GM12878 (cell line): Measurements from ENCODE around the gene SPATC1L. TPM values are rescaled to one million over a fixed set of nuclear protein-coding genes. Genes with fewer than 3 reads are reported as not detected.

Experiments used
- ATAC-seq: fragments of 200-7000 bp; cut with Tn5 transposase; 3 replicates; pipeline ENCODE4 v1.9.1; 2020; ENCODE audit warnings: mild to moderate bottlenecking, moderate library complexity
- BruUV-seq: library from RNA; stranded (reverse); fragments of 400-500 nt; replicated peaks from 2 replicates; lab custom pipeline; 2021; lab: Mats Ljungman, UMichigan
- CTCF ChIA-PET: fragments of 300-600 bp; sonication (Branson Sonifier 250); formaldehyde crosslinking; extraction: SDS; loops from one replicate; lab custom pipeline; 2021; ENCODE audit warnings: inconsistent platforms; lab: Yijun Ruan, JAX
- POLR2A ChIA-PET: fragments of 350-600 bp; formaldehyde crosslinking; extraction: SDS; loops from one replicate; lab custom pipeline; 2021; ENCODE audit warnings: inconsistent platforms; lab: Charles Lee
- RAD21 ChIA-PET: fragments of 300-600 bp; sonication (Branson Sonifier 250); formaldehyde crosslinking; loops from one replicate; lab custom pipeline; 2023; ENCODE audit warnings: antibody characterized with exemption; ENCODE audit not compliant: unreplicated experiment; lab: Charles Lee
- SMC1A ChIA-PET: fragments of 300-600 bp; sonication (Branson Sonifier 250); formaldehyde crosslinking; loops from one replicate; lab custom pipeline; 2023; ENCODE audit not compliant: unreplicated experiment, uncharacterized antibody; lab: Charles Lee
- DNase-seq: peaks from one replicate; pipeline ENCODE4 v3.0.0-alpha.2; 2011; ENCODE audit warnings: low read depth, low spot score
- FAIRE-seq: peaks from 3 replicates; lab custom pipeline; 2011; peaks lifted over from hg19 to GRCh38; lab: Jason Lieb, UNC
- H2AFZ ChIP-seq: 2 replicates; pipeline ENCODE4 v1.6.0; 2011; ENCODE audit warnings: low read depth, low read length, control low read depth; ENCODE audit not compliant: control insufficient read depth
- H3K27ac ChIP-seq: 2 replicates; pipeline ENCODE4 v1.5.1; 2011; ENCODE audit warnings: control low read depth; ENCODE audit not compliant: control insufficient read depth, insufficient read depth
- H3K27me3 ChIP-seq, 2 experiments: replicated peaks in 1 of 2; 2 replicates each; pipeline versions ENCODE4 v1.6.0 to v1.6.1; 2011; ENCODE audit warnings: low read length in 1 of 2; ENCODE audit not compliant: control insufficient read depth in 2 of 2, insufficient read depth in 2 of 2
- H3K36me3 ChIP-seq, 2 experiments: 2 replicates each; pipeline ENCODE4 v1.5.1; 2011; ENCODE audit warnings: low read length in 1 of 2; ENCODE audit not compliant: control insufficient read depth in 2 of 2, insufficient read depth in 2 of 2
- H3K4me1 ChIP-seq: 2 replicates; pipeline ENCODE4 v1.6.1; 2011; ENCODE audit warnings: mild to moderate bottlenecking, low read length, moderate library complexity, mixed read lengths; ENCODE audit not compliant: control insufficient read depth, insufficient read depth
- H3K4me2 ChIP-seq: 2 replicates; pipeline ENCODE4 v1.6.0; 2011; ENCODE audit warnings: control low read depth; ENCODE audit not compliant: control insufficient read depth, insufficient read depth
- H3K4me3 ChIP-seq: fragments of 200-600 bp; sonication (generic); 2 replicates; pipeline ENCODE4 v1.5.1; 2016
- H3K79me2 ChIP-seq: 2 replicates; pipeline ENCODE4 v1.6.0; 2011; ENCODE audit warnings: low read length; ENCODE audit not compliant: control insufficient read depth, insufficient read depth
- H3K9ac ChIP-seq: 2 replicates; pipeline ENCODE4 v1.8.0; 2011; ENCODE audit warnings: low read length, control low read depth, mixed read lengths; ENCODE audit not compliant: control insufficient read depth, insufficient read depth
- H3K9me3 ChIP-seq: replicated peaks from 3 replicates; pipeline ENCODE4 v1.5.1; 2011; ENCODE audit warnings: mild to moderate bottlenecking, low read length; ENCODE audit not compliant: control insufficient read depth, insufficient read depth
- H4K20me1 ChIP-seq: 2 replicates; pipeline ENCODE4 v1.6.0; 2011; ENCODE audit not compliant: control insufficient read depth, insufficient read depth
- BCL3 ChIP-seq: IDR thresholded peaks from 2 replicates; pipeline ENCODE4 v1.6.1; 2011; ENCODE audit warnings: borderline replicate concordance, low read depth, mild to moderate bottlenecking, moderate library complexity, low read length; ENCODE audit not compliant: insufficient read depth, poor library complexity, severe bottlenecking
- KLF5 ChIP-seq: fragments of 450-650 bp; IDR thresholded peaks from 2 replicates; pipeline ENCODE4 v1.6.1; 2014; ENCODE audit warnings: mild to moderate bottlenecking; ENCODE audit not compliant: partially characterized antibody
- MEF2B ChIP-seq: fragments of 450-650 bp; IDR thresholded peaks from 2 replicates; pipeline ENCODE4 v1.6.1; 2018; ENCODE audit warnings: mild to moderate bottlenecking, moderate library complexity; ENCODE audit not compliant: partially characterized antibody, poor library complexity, severe bottlenecking
- MXI1 ChIP-seq: fragments of 150-350 bp; IDR thresholded peaks from 2 replicates; pipeline ENCODE4 v1.6.1; 2011; ENCODE audit warnings: low read depth, mild to moderate bottlenecking, inconsistent platforms, low read length, improper control_type of control experiment
- NRF1 ChIP-seq: conservative IDR thresholded peaks from 2 replicates; pipeline ENCODE4 v1.6.1; 2011; ENCODE audit warnings: mild to moderate bottlenecking, low read depth, low read length, improper control_type of control experiment
- RFX5 ChIP-seq: IDR thresholded peaks from 2 replicates; pipeline ENCODE4 v1.6.1; 2011; ENCODE audit warnings: low read depth, low read length, improper control_type of control experiment
- SIN3A ChIP-seq: IDR thresholded peaks from 2 replicates; pipeline ENCODE4 v1.6.1; 2012; ENCODE audit warnings: low read depth, low read length, improper control_type of control experiment
- ZNF207 ChIP-seq: fragments of 450-650 bp; IDR thresholded peaks from 2 replicates; pipeline ENCODE4 v1.6.1; 2014; ENCODE audit warnings: antibody characterized with exemption, mild to moderate bottlenecking, borderline replicate concordance
- WGBS: methylation state at CpG from one replicate; pipeline ENCODE4 v1.1.6; 2016; ENCODE audit warnings: low lambda C conversion rate; ENCODE audit not compliant: insufficient replicate concordance, insufficient coverage; ENCODE audit errors: missing lambda C conversion rate; 5-methylcytosine and 5-hydroxymethylcytosine counted together
- in situ Hi-C: fragments of 300-500 bp; cut with MboI; formaldehyde crosslinking; loops from 9 replicates; pipeline ENCODE4 v1.14.3; 2018; ENCODE audit warnings: mixed read lengths
- intact Hi-C: fragments of 100-400 bp; cut with micrococcal nuclease; formaldehyde crosslinking; loops from one replicate; pipeline ENCODE4 v1.14.2; 2022; ENCODE audit not compliant: unreplicated experiment
- polyA plus RNA-seq, 11 experiments: library from polyadenylated mRNA; depleted of rRNA in 4 of 11; unstranded in 6 of 11; stranded (reverse) in 5 of 11; fragments of >200 nt; fragmentation: Nextera tagmentation in 4 of 11; fragmentation: Illumina TruSeq in 1 of 11; extraction: Ambion mirVana in 4 of 11; extraction: Trizol in 1 of 11; gene quantifications; 1 replicate in 1 of 11; 2 replicates in 10 of 11; pipeline versions ENCODE4 v1.2.1 to v1.2.3, GENCODE V29; 2011 to 2016; ENCODE audit warnings: inconsistent platforms in 2 of 11, missing spikeins in 2 of 11, low read depth in 1 of 11
- total RNA-seq, 4 experiments: library from RNA; depleted of rRNA in 3 of 4; stranded (reverse); fragments of >200 nt in 3 of 4; fragmentation: Illumina TruSeq in 1 of 4; extraction: Trizol in 1 of 4; gene quantifications; 2 replicates each; pipeline versions ENCODE4 v1.2.1 to v1.2.3, GENCODE V29; 2013 to 2021
- TF ChIP-seq, protein P1 (sequence below): IDR thresholded peaks from 2 replicates; pipeline ENCODE4 v1.6.1; 2012; ENCODE audit warnings: low read length, inconsistent platforms
- TF ChIP-seq, protein P2 (sequence below): fragments of 450-650 bp; IDR thresholded peaks from 2 replicates; pipeline ENCODE4 v1.6.1; 2017; ENCODE audit warnings: mild to moderate bottlenecking, moderate library complexity
- TF ChIP-seq, protein P3 (sequence below): fragments of 450-650 bp; formaldehyde crosslinking; IDR thresholded peaks from 2 replicates; pipeline ENCODE4 v1.4.0; 2022; ENCODE audit warnings: mild to moderate bottlenecking, moderate library complexity
- TF ChIP-seq, protein P4 (sequence below): IDR thresholded peaks from 2 replicates; pipeline ENCODE4 v1.6.1; 2012; ENCODE audit warnings: low read depth, low read length, improper control_type of control experiment

Gene SPATC1L
- total and polyA plus RNA-seq, 10 of the 15 experiments (the other 5 are each of a cell fraction or from before 2014, with no cell fraction given), result 1.4 to 16.0 (median 7.0) TPM; not detected in 2

DNA sequence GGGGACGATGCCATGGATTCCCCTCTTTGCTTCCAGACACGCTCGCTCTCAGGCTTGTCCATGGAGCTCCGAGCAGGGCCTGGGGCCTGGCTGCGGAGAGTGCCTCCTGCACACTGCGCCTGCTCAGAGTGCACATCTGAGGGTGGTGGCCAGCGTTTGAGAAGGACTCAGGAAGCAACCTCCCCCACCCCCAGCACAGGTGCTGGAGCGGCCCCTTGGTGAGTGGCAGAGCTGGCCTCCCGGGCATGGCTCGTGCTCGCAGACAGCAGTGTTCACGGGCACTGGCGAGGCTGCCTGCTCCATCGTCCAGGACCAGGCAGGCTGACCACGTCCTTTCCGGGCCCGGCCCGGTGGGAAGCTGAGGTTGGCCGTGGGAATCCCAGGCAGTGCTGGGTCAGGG lies 2.8 kb downstream of the SPATC1L start:
- intact Hi-C loops, result no loop called here
- DNase-seq (no peak), ATAC-seq (no peak), FAIRE-seq (no peak)
- Histone ChIP-seq H3K9ac (no peak overlapping the region), H3K4me1 (no peaks in the 10 kb centered on the region; the same call in 1 of the 2 replicates), H3K36me3 (no peaks in the 10 kb centered on the region), H3K27me3 (no peaks in the 10 kb centered on the region), H4K20me1 (no peaks in the 10 kb centered on the region), H3K4me3 (no peak overlapping the region), H3K4me2 (no peak overlapping the region), H3K9me3 (no peaks in the 10 kb centered on the region), H3K27ac (no peak overlapping the region), H2AFZ (no peak overlapping the region), H3K79me2 (no peaks in the 10 kb centered on the region)
- CTCF ChIA-PET, result no interaction called here
- no TSS peak for BruUV-seq
- WGBS, result 81% methylated on average over 18 of the region's 19 CpGs
- in situ Hi-C loops, result no loop called here
- POLR2A ChIA-PET, result no interaction called here
- RAD21 ChIA-PET, result no interaction called here
- SMC1A ChIA-PET, result no interaction called here
- TF ChIP-seq MXI1, result no peak
- no peak for TF ChIP-seq RFX5
- no peak for TF ChIP-seq MEF2B
- TF ChIP-seq, protein P1, sequence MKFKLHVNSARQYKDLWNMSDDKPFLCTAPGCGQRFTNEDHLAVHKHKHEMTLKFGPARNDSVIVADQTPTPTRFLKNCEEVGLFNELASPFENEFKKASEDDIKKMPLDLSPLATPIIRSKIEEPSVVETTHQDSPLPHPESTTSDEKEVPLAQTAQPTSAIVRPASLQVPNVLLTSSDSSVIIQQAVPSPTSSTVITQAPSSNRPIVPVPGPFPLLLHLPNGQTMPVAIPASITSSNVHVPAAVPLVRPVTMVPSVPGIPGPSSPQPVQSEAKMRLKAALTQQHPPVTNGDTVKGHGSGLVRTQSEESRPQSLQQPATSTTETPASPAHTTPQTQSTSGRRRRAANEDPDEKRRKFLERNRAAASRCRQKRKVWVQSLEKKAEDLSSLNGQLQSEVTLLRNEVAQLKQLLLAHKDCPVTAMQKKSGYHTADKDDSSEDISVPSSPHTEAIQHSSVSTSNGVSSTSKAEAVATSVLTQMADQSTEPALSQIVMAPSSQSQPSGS, result no peak
- no peak for TF ChIP-seq KLF5
- TF ChIP-seq BCL3, result no peak
- TF ChIP-seq SIN3A, result no peak
- no peak for TF ChIP-seq ZNF207
- TF ChIP-seq, protein P2, sequence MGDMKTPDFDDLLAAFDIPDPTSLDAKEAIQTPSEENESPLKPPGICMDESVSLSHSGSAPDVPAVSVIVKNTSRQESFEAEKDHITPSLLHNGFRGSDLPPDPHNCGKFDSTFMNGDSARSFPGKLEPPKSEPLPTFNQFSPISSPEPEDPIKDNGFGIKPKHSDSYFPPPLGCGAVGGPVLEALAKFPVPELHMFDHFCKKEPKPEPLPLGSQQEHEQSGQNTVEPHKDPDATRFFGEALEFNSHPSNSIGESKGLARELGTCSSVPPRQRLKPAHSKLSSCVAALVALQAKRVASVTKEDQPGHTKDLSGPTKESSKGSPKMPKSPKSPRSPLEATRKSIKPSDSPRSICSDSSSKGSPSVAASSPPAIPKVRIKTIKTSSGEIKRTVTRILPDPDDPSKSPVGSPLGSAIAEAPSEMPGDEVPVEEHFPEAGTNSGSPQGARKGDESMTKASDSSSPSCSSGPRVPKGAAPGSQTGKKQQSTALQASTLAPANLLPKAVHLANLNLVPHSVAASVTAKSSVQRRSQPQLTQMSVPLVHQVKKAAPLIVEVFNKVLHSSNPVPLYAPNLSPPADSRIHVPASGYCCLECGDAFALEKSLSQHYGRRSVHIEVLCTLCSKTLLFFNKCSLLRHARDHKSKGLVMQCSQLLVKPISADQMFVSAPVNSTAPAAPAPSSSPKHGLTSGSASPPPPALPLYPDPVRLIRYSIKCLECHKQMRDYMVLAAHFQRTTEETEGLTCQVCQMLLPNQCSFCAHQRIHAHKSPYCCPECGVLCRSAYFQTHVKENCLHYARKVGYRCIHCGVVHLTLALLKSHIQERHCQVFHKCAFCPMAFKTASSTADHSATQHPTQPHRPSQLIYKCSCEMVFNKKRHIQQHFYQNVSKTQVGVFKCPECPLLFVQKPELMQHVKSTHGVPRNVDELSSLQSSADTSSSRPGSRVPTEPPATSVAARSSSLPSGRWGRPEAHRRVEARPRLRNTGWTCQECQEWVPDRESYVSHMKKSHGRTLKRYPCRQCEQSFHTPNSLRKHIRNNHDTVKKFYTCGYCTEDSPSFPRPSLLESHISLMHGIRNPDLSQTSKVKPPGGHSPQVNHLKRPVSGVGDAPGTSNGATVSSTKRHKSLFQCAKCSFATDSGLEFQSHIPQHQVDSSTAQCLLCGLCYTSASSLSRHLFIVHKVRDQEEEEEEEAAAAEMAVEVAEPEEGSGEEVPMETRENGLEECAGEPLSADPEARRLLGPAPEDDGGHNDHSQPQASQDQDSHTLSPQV, result no peak
- no peak for TF ChIP-seq NRF1
- TF ChIP-seq, protein P3, sequence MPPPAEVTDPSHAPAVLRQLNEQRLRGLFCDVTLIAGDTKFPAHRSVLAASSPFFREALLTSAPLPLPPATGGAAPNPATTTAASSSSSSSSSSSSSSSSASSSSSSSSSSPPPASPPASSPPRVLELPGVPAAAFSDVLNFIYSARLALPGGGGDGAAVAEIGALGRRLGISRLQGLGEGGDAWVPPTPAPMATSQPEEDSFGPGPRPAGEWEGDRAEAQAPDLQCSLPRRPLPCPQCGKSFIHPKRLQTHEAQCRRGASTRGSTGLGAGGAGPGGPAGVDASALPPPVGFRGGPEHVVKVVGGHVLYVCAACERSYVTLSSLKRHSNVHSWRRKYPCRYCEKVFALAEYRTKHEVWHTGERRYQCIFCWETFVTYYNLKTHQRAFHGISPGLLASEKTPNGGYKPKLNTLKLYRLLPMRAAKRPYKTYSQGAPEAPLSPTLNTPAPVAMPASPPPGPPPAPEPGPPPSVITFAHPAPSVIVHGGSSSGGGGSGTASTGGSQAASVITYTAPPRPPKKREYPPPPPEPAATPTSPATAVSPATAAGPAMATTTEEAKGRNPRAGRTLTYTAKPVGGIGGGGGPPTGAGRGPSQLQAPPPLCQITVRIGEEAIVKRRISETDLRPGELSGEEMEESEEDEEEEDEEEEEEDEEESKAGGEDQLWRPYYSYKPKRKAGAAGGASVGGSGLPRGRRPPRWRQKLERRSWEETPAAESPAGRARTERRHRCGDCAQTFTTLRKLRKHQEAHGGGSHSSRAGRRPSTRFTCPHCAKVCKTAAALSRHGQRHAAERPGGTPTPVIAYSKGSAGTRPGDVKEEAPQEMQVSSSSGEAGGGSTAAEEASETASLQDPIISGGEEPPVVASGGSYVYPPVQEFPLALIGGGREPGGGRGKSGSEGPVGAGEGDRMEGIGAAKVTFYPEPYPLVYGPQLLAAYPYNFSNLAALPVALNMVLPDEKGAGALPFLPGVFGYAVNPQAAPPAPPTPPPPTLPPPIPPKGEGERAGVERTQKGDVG (CRISPR knock-in tag), result no peak
- TF ChIP-seq, protein P4, sequence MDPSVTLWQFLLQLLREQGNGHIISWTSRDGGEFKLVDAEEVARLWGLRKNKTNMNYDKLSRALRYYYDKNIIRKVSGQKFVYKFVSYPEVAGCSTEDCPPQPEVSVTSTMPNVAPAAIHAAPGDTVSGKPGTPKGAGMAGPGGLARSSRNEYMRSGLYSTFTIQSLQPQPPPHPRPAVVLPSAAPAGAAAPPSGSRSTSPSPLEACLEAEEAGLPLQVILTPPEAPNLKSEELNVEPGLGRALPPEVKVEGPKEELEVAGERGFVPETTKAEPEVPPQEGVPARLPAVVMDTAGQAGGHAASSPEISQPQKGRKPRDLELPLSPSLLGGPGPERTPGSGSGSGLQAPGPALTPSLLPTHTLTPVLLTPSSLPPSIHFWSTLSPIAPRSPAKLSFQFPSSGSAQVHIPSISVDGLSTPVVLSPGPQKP, result no peak
